Ishikawa (cell line): ENCODE results near the gene PDP2.
A peak's percentile ranks its signal among the peaks of the same experiment; 100 is the strongest.

Experiments used
- CEBPB ChIP-seq: IDR thresholded peaks from 2 replicates; pipeline ENCODE4 v1.6.1; 2012
- CREB1 ChIP-seq: IDR thresholded peaks from 2 replicates; pipeline ENCODE4 v1.6.1; 2012; ENCODE audit warnings: low read depth
- EGR1 ChIP-seq: IDR thresholded peaks from 2 replicates; pipeline ENCODE4 v1.6.1; 2012
- EP300 ChIP-seq: IDR thresholded peaks from 2 replicates; pipeline ENCODE4 v1.6.1; 2012; ENCODE audit warnings: borderline replicate concordance
- FOXM1 ChIP-seq: IDR thresholded peaks from 2 replicates; pipeline ENCODE4 v1.6.1; 2012; ENCODE audit warnings: low read depth, borderline replicate concordance
- NFIC ChIP-seq: IDR thresholded peaks from 2 replicates; pipeline ENCODE4 v1.6.1; 2012
- RAD21 ChIP-seq: IDR thresholded peaks from 2 replicates; pipeline ENCODE4 v1.6.1; 2012; ENCODE audit warnings: low read depth
- TAF1 ChIP-seq: IDR thresholded peaks from 2 replicates; pipeline ENCODE4 v1.6.1; 2012; ENCODE audit warnings: low read depth, mild to moderate bottlenecking
- TCF12 ChIP-seq: IDR thresholded peaks from 2 replicates; pipeline ENCODE4 v1.6.1; 2012; ENCODE audit warnings: low read depth
- TEAD4 ChIP-seq: IDR thresholded peaks from 2 replicates; pipeline ENCODE4 v1.6.1; 2012
- YY1 ChIP-seq: IDR thresholded peaks from 2 replicates; pipeline ENCODE4 v1.6.1; 2012; ENCODE audit warnings: low read depth
- ZBTB7A ChIP-seq: IDR thresholded peaks from 2 replicates; pipeline ENCODE4 v1.6.1; 2012; ENCODE audit warnings: low read depth
- TF ChIP-seq, protein P1 (sequence below): IDR thresholded peaks from 2 replicates; pipeline ENCODE4 v1.6.1; 2012
- TF ChIP-seq, protein P2 (sequence below): IDR thresholded peaks from 2 replicates; pipeline ENCODE4 v1.6.1; 2012
- TF ChIP-seq, protein P3 (sequence below): IDR thresholded peaks from 2 replicates; pipeline ENCODE4 v1.6.1; 2012; ENCODE audit warnings: low read depth, mild to moderate bottlenecking

The PDP2 gene

DNA sequence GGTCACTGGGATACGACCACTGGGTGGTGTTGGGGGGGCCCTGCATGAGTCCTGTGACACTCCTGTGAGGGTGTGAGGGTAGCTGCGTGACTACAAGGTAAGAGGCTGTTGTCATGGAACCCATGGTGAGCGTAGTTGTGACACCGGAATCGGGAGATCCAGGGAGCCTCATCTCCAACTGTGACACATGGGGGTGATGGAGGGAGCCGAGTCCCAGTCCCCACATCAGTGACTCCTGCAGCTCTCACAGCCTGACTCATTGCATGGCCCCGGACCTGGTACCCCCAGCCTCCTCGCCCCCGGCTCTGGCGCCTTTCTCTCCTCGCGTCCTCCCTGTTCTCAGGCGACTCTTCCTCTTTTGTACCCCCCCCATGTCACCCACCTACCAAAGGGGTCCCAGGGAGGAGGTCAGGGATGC lies 24.1 kb downstream of the PDP2 start:
- TF ChIP-seq EGR1, result no peak
- TF ChIP-seq FOXM1, result no peak
- TF ChIP-seq CEBPB, result no peak
- no peak for TF ChIP-seq TAF1
- TF ChIP-seq YY1, result no peak
- no peak for TF ChIP-seq ZBTB7A
- no peak for TF ChIP-seq TEAD4
- TF ChIP-seq RAD21, result no peak
- no peak for TF ChIP-seq NFIC
- TF ChIP-seq, protein P1, sequence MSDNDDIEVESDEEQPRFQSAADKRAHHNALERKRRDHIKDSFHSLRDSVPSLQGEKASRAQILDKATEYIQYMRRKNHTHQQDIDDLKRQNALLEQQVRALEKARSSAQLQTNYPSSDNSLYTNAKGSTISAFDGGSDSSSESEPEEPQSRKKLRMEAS, result no peak
- no peak for TF ChIP-seq EP300

DNA sequence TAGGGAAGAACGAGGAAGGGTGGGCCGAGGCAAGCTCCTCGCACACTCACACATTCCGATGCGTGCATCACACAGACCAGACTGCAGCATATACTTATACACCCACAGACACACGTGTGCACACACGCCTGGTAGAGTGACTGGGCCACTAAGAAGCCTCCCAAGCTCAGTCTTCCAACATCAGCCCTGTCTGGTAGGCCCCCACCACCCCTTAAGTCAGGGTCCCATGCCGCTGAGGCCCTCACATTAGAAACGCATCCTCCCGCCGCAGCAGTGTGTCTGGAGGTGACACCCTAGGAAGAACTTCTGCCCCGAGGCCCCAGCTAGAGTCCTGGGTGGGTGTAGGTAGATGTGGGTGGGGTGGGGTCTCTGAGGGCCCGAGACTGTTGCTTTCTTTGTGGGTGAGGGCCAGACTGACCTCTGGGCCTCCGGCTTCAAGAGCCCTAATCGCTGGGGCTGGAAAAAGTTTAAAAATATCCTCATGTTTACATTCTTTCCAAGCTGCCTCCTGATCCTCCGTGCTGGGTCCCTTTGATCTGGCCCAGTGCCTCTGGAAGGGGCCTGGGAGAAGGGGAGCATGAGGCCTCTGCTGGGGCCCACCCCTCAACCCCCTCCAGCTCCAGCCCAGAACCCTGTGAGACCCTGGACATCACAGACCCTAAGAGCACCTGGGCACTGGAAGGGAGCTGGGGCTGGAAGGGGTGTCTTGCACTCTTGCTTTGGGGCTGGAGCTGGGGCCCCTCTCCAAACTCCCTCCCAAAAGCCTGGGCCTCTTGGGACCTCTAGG lies 24.7 kb downstream of the PDP2 start:
- no peak for TF ChIP-seq EGR1
- no peak for TF ChIP-seq TEAD4
- no peak for TF ChIP-seq NFIC
- no peak for TF ChIP-seq CEBPB
- no peak for TF ChIP-seq TCF12
- TF ChIP-seq EP300, result no peak
- no peak for TF ChIP-seq FOXM1
- TF ChIP-seq CREB1, result no peak
- TF ChIP-seq, protein P2, sequence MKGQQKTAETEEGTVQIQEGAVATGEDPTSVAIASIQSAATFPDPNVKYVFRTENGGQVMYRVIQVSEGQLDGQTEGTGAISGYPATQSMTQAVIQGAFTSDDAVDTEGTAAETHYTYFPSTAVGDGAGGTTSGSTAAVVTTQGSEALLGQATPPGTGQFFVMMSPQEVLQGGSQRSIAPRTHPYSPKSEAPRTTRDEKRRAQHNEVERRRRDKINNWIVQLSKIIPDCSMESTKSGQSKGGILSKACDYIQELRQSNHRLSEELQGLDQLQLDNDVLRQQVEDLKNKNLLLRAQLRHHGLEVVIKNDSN, result no peak
- TF ChIP-seq ZBTB7A, result no peak
- no peak for TF ChIP-seq RAD21
- TF ChIP-seq, protein P1, result no peak
- no peak for TF ChIP-seq YY1

DNA sequence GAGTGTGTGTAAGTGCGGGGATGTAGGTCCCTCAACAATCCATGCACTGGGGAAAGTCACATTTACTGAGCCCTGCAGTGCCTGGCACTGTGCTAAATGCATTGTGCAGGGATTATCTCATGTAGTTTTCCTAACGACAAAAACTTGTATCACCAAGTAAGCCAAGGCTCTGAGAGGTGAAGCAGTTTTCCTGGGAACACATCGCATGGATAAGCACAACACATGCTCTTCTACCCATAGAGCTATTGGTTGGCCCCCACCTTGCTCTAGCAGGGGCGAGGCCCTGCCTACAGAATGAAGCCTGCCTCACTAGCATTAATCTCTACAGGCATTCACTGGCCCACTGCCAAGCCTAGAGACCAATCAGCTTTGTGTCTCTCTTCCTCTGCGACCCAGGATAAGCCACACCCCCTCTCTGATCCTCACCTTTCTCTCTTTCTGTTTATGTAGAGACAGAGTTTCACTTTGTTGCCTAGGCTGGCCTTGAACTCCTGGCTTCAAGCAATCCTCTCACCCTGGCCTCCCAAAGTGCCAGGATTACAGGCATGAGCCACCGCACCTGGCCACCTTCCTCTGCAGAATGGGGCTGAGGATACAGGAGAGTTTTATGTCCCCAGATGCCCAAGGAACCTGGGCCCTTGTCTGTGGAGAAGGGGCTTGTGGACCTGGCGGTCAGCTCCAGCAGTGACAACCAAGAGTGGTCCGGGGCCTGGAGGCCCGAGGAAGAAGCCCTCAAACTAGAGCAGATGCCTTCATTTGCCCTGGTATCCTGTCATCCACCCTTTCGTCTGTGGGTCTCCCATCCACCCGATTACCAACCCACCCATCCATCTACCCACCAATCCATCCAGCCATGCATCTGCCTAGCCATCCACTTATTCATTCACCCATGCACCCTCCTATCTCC lies 25.6 kb downstream of the PDP2 start:
- TF ChIP-seq CREB1, result no peak
- TF ChIP-seq TAF1, result no peak
- TF ChIP-seq CEBPB, result no peak
- no peak; the same call in 1 of the 2 replicates for TF ChIP-seq ZBTB7A
- TF ChIP-seq, protein P2, result no peak
- TF ChIP-seq, protein P1, result peak; percentile 44; the same call in 1 of the 2 replicates
- TF ChIP-seq YY1, result no peak
- no peak for TF ChIP-seq FOXM1
- TF ChIP-seq RAD21, result no peak
- 0 out of 2 replicates have a peak, but pooled peaks have one; percentile 28 for TF ChIP-seq TEAD4
- TF ChIP-seq NFIC, result peak; percentile 71
- TF ChIP-seq, protein P3, sequence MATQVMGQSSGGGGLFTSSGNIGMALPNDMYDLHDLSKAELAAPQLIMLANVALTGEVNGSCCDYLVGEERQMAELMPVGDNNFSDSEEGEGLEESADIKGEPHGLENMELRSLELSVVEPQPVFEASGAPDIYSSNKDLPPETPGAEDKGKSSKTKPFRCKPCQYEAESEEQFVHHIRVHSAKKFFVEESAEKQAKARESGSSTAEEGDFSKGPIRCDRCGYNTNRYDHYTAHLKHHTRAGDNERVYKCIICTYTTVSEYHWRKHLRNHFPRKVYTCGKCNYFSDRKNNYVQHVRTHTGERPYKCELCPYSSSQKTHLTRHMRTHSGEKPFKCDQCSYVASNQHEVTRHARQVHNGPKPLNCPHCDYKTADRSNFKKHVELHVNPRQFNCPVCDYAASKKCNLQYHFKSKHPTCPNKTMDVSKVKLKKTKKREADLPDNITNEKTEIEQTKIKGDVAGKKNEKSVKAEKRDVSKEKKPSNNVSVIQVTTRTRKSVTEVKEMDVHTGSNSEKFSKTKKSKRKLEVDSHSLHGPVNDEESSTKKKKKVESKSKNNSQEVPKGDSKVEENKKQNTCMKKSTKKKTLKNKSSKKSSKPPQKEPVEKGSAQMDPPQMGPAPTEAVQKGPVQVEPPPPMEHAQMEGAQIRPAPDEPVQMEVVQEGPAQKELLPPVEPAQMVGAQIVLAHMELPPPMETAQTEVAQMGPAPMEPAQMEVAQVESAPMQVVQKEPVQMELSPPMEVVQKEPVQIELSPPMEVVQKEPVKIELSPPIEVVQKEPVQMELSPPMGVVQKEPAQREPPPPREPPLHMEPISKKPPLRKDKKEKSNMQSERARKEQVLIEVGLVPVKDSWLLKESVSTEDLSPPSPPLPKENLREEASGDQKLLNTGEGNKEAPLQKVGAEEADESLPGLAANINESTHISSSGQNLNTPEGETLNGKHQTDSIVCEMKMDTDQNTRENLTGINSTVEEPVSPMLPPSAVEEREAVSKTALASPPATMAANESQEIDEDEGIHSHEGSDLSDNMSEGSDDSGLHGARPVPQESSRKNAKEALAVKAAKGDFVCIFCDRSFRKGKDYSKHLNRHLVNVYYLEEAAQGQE, result no peak
- TF ChIP-seq EGR1, result no peak

DNA sequence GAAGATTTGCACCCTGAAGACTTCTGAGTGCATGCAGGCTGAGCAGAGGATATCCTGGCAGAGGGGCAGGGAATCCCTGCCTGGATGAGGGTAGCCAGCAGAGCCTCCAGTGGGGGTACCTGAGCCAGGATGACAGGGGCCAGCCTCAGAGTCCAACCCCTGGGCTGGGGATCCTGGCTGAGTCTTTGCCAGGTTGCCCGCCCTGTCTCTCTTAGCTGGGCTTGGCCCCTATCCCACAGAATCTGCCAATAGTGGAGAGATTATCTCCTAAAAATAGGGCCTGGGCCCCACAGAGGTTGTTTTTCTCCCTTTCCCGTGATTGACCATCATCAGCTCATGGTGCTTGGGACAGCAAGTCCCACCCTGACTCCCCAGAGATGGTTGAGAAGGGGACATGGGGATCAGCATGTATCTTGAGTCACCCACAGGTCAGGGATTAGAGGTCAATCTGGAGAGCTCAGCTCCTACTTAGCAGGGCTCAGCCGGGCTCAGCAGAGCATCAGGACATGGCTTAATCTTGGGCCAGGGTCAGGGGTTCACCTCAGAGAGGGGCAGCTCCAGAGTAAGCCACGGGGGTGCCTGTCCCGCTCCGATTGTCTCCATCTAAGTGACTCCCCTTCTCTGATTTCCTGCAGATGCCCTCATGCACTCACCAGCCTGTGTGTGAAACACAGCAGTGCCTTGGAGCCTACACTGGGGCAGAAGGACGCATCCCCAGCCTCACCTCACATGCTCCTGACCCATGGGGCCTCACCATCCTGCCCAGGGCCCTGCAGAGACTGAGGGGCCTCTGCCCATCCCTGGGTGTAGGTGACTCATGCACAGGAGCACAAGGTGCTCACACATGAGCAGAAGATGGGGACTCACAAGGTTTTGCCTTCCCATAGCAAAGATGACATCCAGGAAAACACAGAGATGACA lies 26.9 kb downstream of the PDP2 start:
- TF ChIP-seq, protein P2, result no peak
- TF ChIP-seq CREB1 (no peak), TAF1 (no peak)

DNA sequence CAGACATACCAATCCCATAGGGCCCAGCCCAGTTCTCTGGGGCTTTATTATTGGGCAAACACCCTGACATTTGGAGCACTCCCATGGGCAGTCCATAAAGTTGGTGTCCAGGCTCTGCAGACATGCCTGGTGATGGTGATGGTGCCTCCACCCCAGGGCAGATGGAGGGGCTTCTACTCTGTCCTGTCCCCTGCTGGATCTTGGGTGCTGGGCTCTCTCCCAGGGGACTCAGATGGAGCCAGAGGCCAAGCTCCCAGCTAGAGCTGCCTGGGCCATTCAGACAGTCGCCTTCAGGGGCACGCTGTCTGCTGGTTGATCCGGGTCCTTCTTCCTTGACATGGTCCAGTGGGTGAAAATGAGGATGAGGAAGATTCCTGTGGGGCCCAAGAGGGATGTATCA lies 27.8 kb downstream of the PDP2 start:
- TF ChIP-seq CEBPB (no peak), EP300 (no peak), TEAD4 (no peak), NFIC (no peak), FOXM1 (no peak)
- TF ChIP-seq, protein P1, result no peak
